K562 (cell line): ENCODE measurements around the gene RTF1. TPM values are rescaled to one million over a fixed set of nuclear protein-coding genes. Genes with fewer than 3 reads are reported as not detected.

Experiments used
- ATAC-seq: fragments of 200-7000 bp; cut with Tn5 transposase; 3 replicates; pipeline ENCODE4 v1.9.1; 2020; ENCODE audit warnings: moderate library complexity
- BruUV-seq: library from RNA; stranded (reverse); fragments of 400-500 nt; replicated peaks from 2 replicates; lab custom pipeline; 2021; lab: Mats Ljungman, UMichigan
- CTCF ChIA-PET: fragments of 300-600 bp; formaldehyde crosslinking; extraction: SDS; loops from one replicate; lab custom pipeline; 2021; ENCODE audit warnings: low intra/inter-chr PET ratio; lab: Yijun Ruan, JAX
- POLR2A ChIA-PET: fragments of 300-600, 350-650 bp; sonication (Branson Sonifier 250); formaldehyde crosslinking; extraction: SDS; loops from one replicate; lab custom pipeline; 2021; ENCODE audit warnings: antibody characterized with exemption, inconsistent platforms; lab: Yijun Ruan, JAX
- DNase-seq, 4 experiments: peaks; one replicate each; pipeline versions ENCODE4 v3.0.0 to v3.0.0-alpha.2; 2011 to 2018; ENCODE audit warnings: low spot score in 3 of 4, mixed read lengths in 3 of 4; ENCODE audit errors: extremely low read depth in 1 of 4
- FAIRE-seq: peaks from 2 replicates; lab custom pipeline; 2011; peaks lifted over from hg19 to GRCh38; lab: Jason Lieb, UNC
- H2AFZ ChIP-seq: 2 replicates; pipeline ENCODE4 v1.6.0; 2011; ENCODE audit warnings: low read depth, low read length, control low read depth, inconsistent platforms
- H3K27ac ChIP-seq: fragments of 200-600 bp; 3 replicates; pipeline ENCODE4 v1.8.0; 2011; ENCODE audit warnings: low read depth, mild to moderate bottlenecking, control low read depth, inconsistent platforms, low read length, moderate library complexity, mixed read lengths; ENCODE audit errors: extremely low read depth
- H3K27me3 ChIP-seq, 2 experiments: fragments of 300-600 bp in 1 of 2; 2 replicates in 1 of 2; 3 replicates in 1 of 2; pipeline versions ENCODE4 v1.6.0 to v1.8.0; 2011; ENCODE audit warnings: inconsistent platforms in 2 of 2, low read length in 2 of 2, mild to moderate bottlenecking in 1 of 2, mixed read lengths in 1 of 2, moderate library complexity in 1 of 2; ENCODE audit not compliant: control insufficient read depth in 2 of 2, insufficient read depth in 2 of 2
- H3K36me3 ChIP-seq: fragments of 300-600 bp; 3 replicates; pipeline ENCODE4 v1.8.0; 2011; ENCODE audit warnings: mild to moderate bottlenecking, low read length, inconsistent platforms; ENCODE audit not compliant: control insufficient read depth, insufficient read depth
- H3K4me1 ChIP-seq, 2 experiments: fragments of 200-600 bp in 1 of 2; replicated peaks in 1 of 2; 2 replicates in 1 of 2; 3 replicates in 1 of 2; pipeline versions ENCODE4 v1.5.1 to v1.8.0; 2011; ENCODE audit warnings: inconsistent platforms in 2 of 2, low read length in 2 of 2, mild to moderate bottlenecking in 1 of 2, mixed read lengths in 1 of 2, moderate library complexity in 1 of 2; ENCODE audit not compliant: control insufficient read depth in 2 of 2, insufficient read depth in 2 of 2
- H3K4me2 ChIP-seq: 2 replicates; pipeline ENCODE4 v1.6.1; 2011; ENCODE audit warnings: low read length, control low read depth, inconsistent platforms, mixed read lengths; ENCODE audit not compliant: insufficient read depth
- H3K4me3 ChIP-seq: fragments of 200-600 bp; sonication (generic), shearing (Covaris generic); 2 replicates; pipeline ENCODE4 v1.5.1; 2016; ENCODE audit warnings: control low read depth, inconsistent platforms
- H3K79me2 ChIP-seq: fragments of 200-600 bp; 3 replicates; pipeline ENCODE4 v1.8.0; 2011; ENCODE audit warnings: low read length, inconsistent platforms; ENCODE audit not compliant: control insufficient read depth, insufficient read depth
- H3K9ac ChIP-seq, 2 experiments: 2 replicates each; pipeline versions ENCODE4 v1.6.0 to v1.6.1; 2011; ENCODE audit warnings: low read depth in 2 of 2, low read length in 2 of 2, control low read depth in 1 of 2, inconsistent platforms in 1 of 2, mild to moderate bottlenecking in 1 of 2, mixed read lengths in 1 of 2; ENCODE audit not compliant: insufficient read depth in 1 of 2
- H3K9me1 ChIP-seq: one replicate; pipeline ENCODE4 v1.6.0; 2011; ENCODE audit warnings: inconsistent platforms, mild to moderate bottlenecking, low read length, moderate library complexity; ENCODE audit not compliant: control insufficient read depth, insufficient read depth
- H3K9me3 ChIP-seq: replicated peaks from 2 replicates; pipeline ENCODE4 v1.5.1; 2011; ENCODE audit warnings: low read depth, low read length, inconsistent platforms; ENCODE audit not compliant: control insufficient read depth, insufficient read depth
- H4K20me1 ChIP-seq: replicated peaks from 2 replicates; pipeline ENCODE4 v1.6.1; 2011; ENCODE audit warnings: low read length, inconsistent platforms, mixed read lengths; ENCODE audit not compliant: control insufficient read depth, insufficient read depth
- BRD9 ChIP-seq: fragments of 450-650 bp; IDR thresholded peaks from 2 replicates; pipeline ENCODE4 v1.6.1; 2018; ENCODE audit warnings: low read depth; ENCODE audit not compliant: partially characterized antibody
- CAMTA2 ChIP-seq: fragments of 250-450 bp; sonication (Bioruptor Pico); conservative IDR thresholded peaks from 2 replicates; pipeline ENCODE4 v1.5.1; 2022
- ELK3 ChIP-seq: fragments of 450-650 bp; formaldehyde crosslinking; IDR thresholded peaks from 2 replicates; pipeline ENCODE4 v1.4.0; 2020; ENCODE audit warnings: mild to moderate bottlenecking
- GABPB1 ChIP-seq: sonication (generic); formaldehyde crosslinking; IDR thresholded peaks from 2 replicates; pipeline ENCODE4 v1.8.0; 2022; ENCODE audit warnings: mild to moderate bottlenecking, missing genetic modification reagents
- RBBP5 ChIP-seq: fragments of 200-600 bp; sonication (generic); IDR thresholded peaks from 2 replicates; pipeline ENCODE4 v1.6.1; 2012; ENCODE audit warnings: borderline replicate concordance, mild to moderate bottlenecking, low read length, control low read depth, inconsistent platforms; ENCODE audit not compliant: insufficient read depth, poor library complexity, severe bottlenecking
- RBM14 ChIP-seq: fragments of 200-400 bp; formaldehyde crosslinking; IDR thresholded peaks from 2 replicates; pipeline ENCODE4 v1.6.1; 2018; ENCODE audit warnings: low read depth, mild to moderate bottlenecking, low read length, moderate library complexity, borderline replicate concordance; ENCODE audit not compliant: insufficient read depth
- RUNX1 ChIP-seq: sonication (generic); IDR thresholded peaks from 2 replicates; pipeline ENCODE4 v1.6.1; 2016; ENCODE audit warnings: antibody characterized with exemption, low read depth
- SMARCA5 ChIP-seq: fragments of 450-650 bp; IDR thresholded peaks from 2 replicates; pipeline ENCODE4 v1.6.1; 2016
- TAF1 ChIP-seq: IDR thresholded peaks from 2 replicates; pipeline ENCODE4 v1.6.1; 2011; ENCODE audit warnings: mild to moderate bottlenecking, low read length, moderate library complexity; ENCODE audit not compliant: insufficient read depth, control insufficient read depth, severe bottlenecking; ENCODE audit errors: extremely low read depth
- TBP ChIP-seq: optimal IDR thresholded peaks from 2 replicates; pipeline ENCODE3; 2011; ENCODE audit warnings: low read depth, low read length, improper control_type of control experiment
- YY1 ChIP-seq, 3 experiments: IDR thresholded peaks; 2 replicates each; pipeline ENCODE4 v1.6.1; 2011; ENCODE audit warnings: low read length in 2 of 3, mild to moderate bottlenecking in 2 of 3, moderate library complexity in 2 of 3, borderline replicate concordance in 1 of 3, control low read depth in 1 of 3, low read depth in 1 of 3; ENCODE audit not compliant: insufficient read depth in 3 of 3, insufficient replicate concordance in 2 of 3, control insufficient read depth in 1 of 3, insufficient read length in 1 of 3; ENCODE audit errors: extremely low read depth in 1 of 3
- ZBTB11 ChIP-seq, 3 experiments: fragments of 200-800 bp in 1 of 3; fragments of 250-450 bp in 1 of 3; fragments of 450-650 bp in 1 of 3; sonication (Bioruptor Pico) in 1 of 3; sonication (Bioruptor generic) in 1 of 3; formaldehyde crosslinking in 1 of 3; IDR thresholded peaks; 2 replicates each; pipeline versions ENCODE4 v1.6.1 to v1.8.0; 2016 to 2022; ENCODE audit warnings: mild to moderate bottlenecking in 2 of 3, missing genetic modification characterization in 2 of 3, missing compliant biosample characterization in 1 of 3, moderate library complexity in 1 of 3
- ZBTB26 ChIP-seq: fragments of 450-650 bp; formaldehyde crosslinking; IDR thresholded peaks from 2 replicates; pipeline ENCODE4 v1.4.0; 2022; ENCODE audit warnings: missing genetic modification characterization
- WGBS: fragments of 100-300 bp; shearing (Covaris generic); methylation state at CpG from one replicate; pipeline ENCODE4 v1.1.6; 2016; ENCODE audit warnings: low coverage, mixed read lengths; ENCODE audit not compliant: insufficient coverage; ENCODE audit errors: missing lambda C conversion rate; 5-methylcytosine and 5-hydroxymethylcytosine counted together
- in situ Hi-C: fragments of 300-500 bp; cut with MboI; formaldehyde crosslinking; loops from 4 replicates; pipeline ENCODE4 v1.15.0; 2018; ENCODE audit warnings: inconsistent platforms, mixed read lengths
- intact Hi-C: fragments of 100-400 bp; cut with micrococcal nuclease; formaldehyde crosslinking; loops from 2 replicates; pipeline ENCODE4 v1.14.2; 2022
- polyA plus RNA-seq, 8 experiments: library from polyadenylated mRNA; depleted of rRNA in 4 of 8; stranded (reverse) in 5 of 8; unstranded in 3 of 8; fragments of >200 nt; fragmentation: Nextera tagmentation in 2 of 8; fragmentation: Illumina TruSeq in 1 of 8; extraction: Ambion mirVana in 2 of 8; extraction: Trizol in 1 of 8; gene quantifications; 2 replicates each; pipeline versions ENCODE4 v1.2.1 to v1.2.3, GENCODE V29; 2011 to 2014; ENCODE audit warnings: inconsistent platforms in 1 of 8, missing spikeins in 1 of 8
- total RNA-seq, 7 experiments: library from RNA; depleted of rRNA in 6 of 7; stranded (reverse); fragments of >200 nt in 6 of 7; fragmentation: Illumina TruSeq in 2 of 7; extraction: Trizol in 2 of 7; gene quantifications; 2 replicates each; pipeline versions ENCODE4 v1.2.1 to v1.2.3, GENCODE V29; 2011 to 2021; ENCODE audit warnings: low replicate concordance in 1 of 7

Gene RTF1
- total and polyA plus RNA-seq, 9 of the 15 experiments (the other 6 are each of a cell fraction or from before 2014, with no cell fraction given): 7.6 to 69.5 (median 31.5) TPM

- ChIA-PET CTCF (no interaction called here), POLR2A (interaction anchor here (0.5 to 1.5 kb wide), 7 partner anchors 17 to 1504 kb away, joined by 3 to 6 read pairs (median 3); partner anchors contain the start of gene ITPKA)
- H3K79me2 ChIP-seq: no peaks in the 10 kb centered on the region; the same call in 2 of the 3 replicates
- FAIRE-seq: no peak
- in situ Hi-C loops: no loop called here
- H3K9ac ChIP-seq: peak overlapping the region; percentile 67 to 89
- H3K9me1 ChIP-seq: peaks cover 3% of the 10 kb centered on the region
- H3K27ac ChIP-seq: peak overlapping the region; percentile 66
- peak overlapping the region; percentile 85 for H3K4me2 ChIP-seq
- peak; percentile 63 to 71 (median 70) for DNase-seq
- H3K4me3 ChIP-seq: peak overlapping the region; percentile 47
- TSS peak; percentile 40 for BruUV-seq
- H3K27me3 ChIP-seq: no peaks in the 10 kb centered on the region
- no peaks in the 10 kb centered on the region for H4K20me1 ChIP-seq
- intact Hi-C loops: loop anchor here (2.0 kb wide), 1 partner anchor 18 kb away; no protein-coding TSS in a partner anchor
- ATAC-seq: peak; percentile 81
- H3K9me3 ChIP-seq: no peaks in the 10 kb centered on the region
- H3K36me3 ChIP-seq: peaks cover 11% of the 10 kb centered on the region; the same call in 2 of the 3 replicates
- H2AFZ ChIP-seq: peak overlapping the region; percentile 97
- peaks cover 9 to 30% of the 10 kb centered on the region in 2 experiments; a peak in 4 of 5 replicates for H3K4me1 ChIP-seq
- 5% methylated on average over 38 of the region's 40 CpGs for WGBS
- TF ChIP-seq BRD9 (no peak), SMARCA5 (no peak), GABPB1 (CRISPR knock-in tag) (peak; percentile 14; the same call in 1 of the 2 replicates), RBM14 (0 out of 2 replicates have a peak, but pooled peaks have one; percentile 20), RUNX1 (no peak), CAMTA2 (CRISPR knock-in tag) (no peak), ZBTB11 (CRISPR knock-in tag; IDR thresholded peaks at IDR 0.05) (0 out of 6 replicates have a peak, but pooled peaks of 1 of the 3 experiments have one; percentile 2), TAF1 (no peak), YY1 (IDR thresholded peaks at IDR 0.05; ENCODE audit: borderline replicate concordance in 1 of 3, control insufficient read depth in 1 of 3, extremely low read depth in 1 of 3, insufficient read depth in 3 of 3, insufficient read length in 1 of 3, insufficient replicate concordance in 2 of 3, low read depth in 1 of 3, low read length in 2 of 3) (peak in 1 of 3 experiments; percentile 50), ELK3 (CRISPR knock-in tag) (no peak), TBP (no peak), ZBTB26 (CRISPR knock-in tag) (no peak), RBBP5 (peak; percentile 20)
Measured at GRCh38 chr15:41512940-41513505, 96.1 kb downstream of the RTF1 start.
